Measurements from ENCODE around the gene CYS1. TPM values are rescaled to one million over a fixed set of nuclear protein-coding genes. Genes with fewer than 3 reads are reported as not detected.
"Not testable (repeated sequence)": the region's sequence is repeated elsewhere in the genome, so short reads cannot be mapped to it uniquely, and the experiment has no call there.

Gene CYS1
- total RNA-seq, 2 experiments from 2014 or later = 0.75 TPM; not detected in 1

- DNase-seq = no peak
- no peak for ATAC-seq
- Mint-ChIP-seq H3K36me3 (peaks cover 28% of the 10 kb centered on the region), H3K4me1 (peaks cover 30% of the 10 kb centered on the region), H3K27me3 (no peaks in the 10 kb centered on the region), H3K9me3 (ENCODE audit: low read depth) (no peaks in the 10 kb centered on the region), H3K27ac (peak overlapping the region; percentile 12), H3K4me3 (peak overlapping the region; percentile 13)
- CTCF ChIA-PET = interaction anchor here (0.8 to 12.8 kb wide), 10 partner anchors 22 to 350 kb away, joined by 3 to 84 read pairs (median 4); partner anchors contain the start of gene TAF1B
These were observed 38.8 kb upstream of the CYS1 start for GRCh38 chr2:10119027-10119325.

GRCh38 chr2:10109311-10109710, 29.1 kb upstream of the CYS1 start:
- Mint-ChIP-seq H3K36me3 (peaks cover 8% of the 10 kb centered on the region), H3K4me3 (no peak overlapping the region), H3K9me3 (ENCODE audit: low read depth) (no peaks in the 10 kb centered on the region), H3K4me1 (no peaks in the 10 kb centered on the region), H3K27me3 (no peaks in the 10 kb centered on the region), H3K27ac (no peak overlapping the region)
- CTCF ChIA-PET = interaction anchor here (1.1 to 12.8 kb wide), 3 partner anchors 12 to 36 kb away, joined by 3 to 84 read pairs (median 6); no protein-coding TSS in a partner anchor
- DNase-seq (no peak), ATAC-seq (no peak)

GRCh38 chr2:10104906-10105305, 24.7 kb upstream of the CYS1 start:
- CTCF ChIA-PET = not testable (repeated sequence)

GRCh38 chr2:10103179-10103578, 23.0 kb upstream of the CYS1 start:
- ATAC-seq = no peak

More at GRCh38 chr2:10104906-10105305, 24.7 kb upstream of the CYS1 start:
- not testable (repeated sequence) for H3K9me3 Mint-ChIP-seq (ENCODE audit: low read depth); DNase-seq; ATAC-seq; H3K27me3 Mint-ChIP-seq; H3K27ac Mint-ChIP-seq; H3K36me3 Mint-ChIP-seq; H3K4me3 Mint-ChIP-seq; H3K4me1 Mint-ChIP-seq

DNA sequence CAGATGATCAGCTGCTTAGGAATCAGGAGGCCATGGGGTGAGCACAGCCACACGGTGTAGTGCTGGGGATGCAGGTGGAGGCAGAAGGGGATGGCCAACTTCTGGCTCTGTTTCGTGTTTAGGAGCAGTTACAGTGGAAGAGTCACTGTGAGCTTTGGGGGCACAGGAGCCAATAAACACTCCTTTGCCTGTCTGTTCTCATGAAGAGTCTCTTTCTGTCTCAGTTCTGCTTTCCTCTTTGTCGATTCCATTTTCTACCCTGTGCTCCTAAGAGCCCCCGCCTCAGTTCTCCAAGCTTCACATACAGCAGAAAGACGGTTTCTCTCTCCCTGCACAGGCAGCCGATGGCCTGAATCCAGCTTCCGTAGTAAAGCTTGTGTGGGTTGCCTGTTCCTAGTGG, 21.3 kb upstream of the CYS1 start:
- Mint-ChIP-seq H3K27ac (no peak overlapping the region), H3K9me3 (ENCODE audit: low read depth) (no peaks in the 10 kb centered on the region), H3K4me1 (no peaks in the 10 kb centered on the region), H3K36me3 (no peaks in the 10 kb centered on the region), H3K27me3 (peaks cover 16% of the 10 kb centered on the region), H3K4me3 (no peak overlapping the region)
- no peak for ATAC-seq
- DNase-seq = no peak
- CTCF ChIA-PET = interaction anchor here (0.8 to 2.2 kb wide), 4 partner anchors 10 to 308 kb away, joined by 3 to 12 read pairs (median 6); no protein-coding TSS in a partner anchor

More at GRCh38 chr2:10103179-10103578, 23.0 kb upstream of the CYS1 start:
- Mint-ChIP-seq H3K4me3 (no peak overlapping the region), H3K27ac (no peak overlapping the region), H3K27me3 (peaks cover 6% of the 10 kb centered on the region), H3K9me3 (ENCODE audit: low read depth) (no peaks in the 10 kb centered on the region), H3K4me1 (no peaks in the 10 kb centered on the region), H3K36me3 (peaks cover 8% of the 10 kb centered on the region)
- no peak for DNase-seq
- CTCF ChIA-PET = interaction anchor here (1.1 to 1.4 kb wide), 2 partner anchors 22 to 31 kb away, joined by 3 to 5 read pairs; no protein-coding TSS in a partner anchor

DNA sequence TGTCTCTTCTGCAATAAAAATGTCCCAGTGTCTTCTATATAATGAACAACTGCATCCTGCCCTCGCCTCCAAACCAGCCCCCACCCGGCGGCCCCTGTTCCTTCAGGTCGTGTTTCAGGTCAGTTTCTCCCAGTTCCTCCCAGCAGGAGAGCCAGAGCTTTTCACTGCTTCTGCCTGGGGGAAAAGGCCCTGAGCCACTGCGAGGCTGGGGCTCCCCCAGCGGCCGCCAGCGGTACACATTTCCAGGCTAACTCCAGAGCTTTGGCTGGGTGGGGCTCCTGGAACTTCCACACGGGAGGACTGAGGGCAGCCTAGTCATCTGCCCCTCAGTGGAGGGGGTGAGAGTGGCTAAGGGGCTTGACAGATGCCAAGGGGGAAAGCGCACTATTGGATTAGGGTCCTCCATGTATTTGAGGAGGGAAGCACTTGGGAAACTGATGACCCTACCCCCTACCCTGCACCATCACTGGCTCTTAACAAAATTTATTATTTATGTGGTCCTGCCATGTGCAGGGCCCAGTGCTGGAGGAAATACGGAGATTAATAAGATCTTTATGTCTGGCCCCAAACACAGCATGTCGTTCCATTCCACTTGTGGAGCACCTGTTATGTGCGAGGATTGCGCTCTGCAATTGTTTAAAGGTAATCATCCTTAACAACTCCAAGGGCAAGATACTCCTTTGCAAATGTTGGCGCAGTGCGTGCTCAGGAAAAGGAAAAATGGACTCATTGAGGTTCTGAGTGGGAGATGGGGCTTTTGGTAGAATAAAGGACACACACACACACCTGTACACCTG, 17.3 kb upstream of the CYS1 start:
- Mint-ChIP-seq H3K27me3 (peaks cover 37% of the 10 kb centered on the region), H3K4me3 (no peak overlapping the region), H3K27ac (no peak overlapping the region), H3K4me1 (peaks cover 2% of the 10 kb centered on the region), H3K36me3 (no peaks in the 10 kb centered on the region), H3K9me3 (ENCODE audit: low read depth) (no peaks in the 10 kb centered on the region)
- CTCF ChIA-PET = interaction anchor here (0.9 to 6.8 kb wide), 20 partner anchors 9 to 338 kb away, joined by 3 to 111 read pairs (median 5); partner anchors contain the start of gene CYS1
- DNase-seq (peak; percentile 52), ATAC-seq (peak; percentile 82)

DNA sequence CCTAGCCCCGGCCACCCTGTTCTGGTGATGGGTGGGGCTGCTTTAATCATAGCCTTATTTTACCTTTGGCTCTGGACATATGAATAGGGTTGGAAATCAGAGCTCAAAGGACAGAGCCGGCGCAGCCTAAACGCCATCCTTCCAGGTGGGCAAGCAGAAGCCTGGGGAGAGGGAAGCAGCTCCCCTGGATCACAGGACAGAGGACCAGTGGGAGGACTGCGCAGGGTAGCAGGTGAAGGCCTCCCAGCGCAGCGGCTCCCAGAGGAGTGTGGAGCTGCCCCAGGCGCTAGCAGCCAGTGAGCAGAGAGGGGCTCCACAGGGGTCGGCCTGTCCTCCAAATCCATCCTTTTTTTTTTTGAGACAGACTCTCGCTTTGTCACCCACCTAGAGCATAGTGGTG, 16.4 kb upstream of the CYS1 start:
- no peak for DNase-seq
- H3K27me3 Mint-ChIP-seq = peaks cover 46% of the 10 kb centered on the region
- no peak for ATAC-seq
- no peaks in the 10 kb centered on the region for H3K9me3 Mint-ChIP-seq (ENCODE audit: low read depth)
- peaks cover 5% of the 10 kb centered on the region for H3K36me3 Mint-ChIP-seq
- no peak overlapping the region for H3K27ac Mint-ChIP-seq
- CTCF ChIA-PET = interaction anchor here (0.9 to 6.8 kb wide), 19 partner anchors 8 to 339 kb away, joined by 3 to 111 read pairs (median 5); partner anchors contain the start of gene CYS1
- no peak overlapping the region for H3K4me3 Mint-ChIP-seq
- H3K4me1 Mint-ChIP-seq = peaks cover 8% of the 10 kb centered on the region

GRCh38 chr2:10095175-10095574, 15.0 kb upstream of the CYS1 start:
- H3K27me3 Mint-ChIP-seq = peaks cover 54% of the 10 kb centered on the region
- DNase-seq = no peak

DNA sequence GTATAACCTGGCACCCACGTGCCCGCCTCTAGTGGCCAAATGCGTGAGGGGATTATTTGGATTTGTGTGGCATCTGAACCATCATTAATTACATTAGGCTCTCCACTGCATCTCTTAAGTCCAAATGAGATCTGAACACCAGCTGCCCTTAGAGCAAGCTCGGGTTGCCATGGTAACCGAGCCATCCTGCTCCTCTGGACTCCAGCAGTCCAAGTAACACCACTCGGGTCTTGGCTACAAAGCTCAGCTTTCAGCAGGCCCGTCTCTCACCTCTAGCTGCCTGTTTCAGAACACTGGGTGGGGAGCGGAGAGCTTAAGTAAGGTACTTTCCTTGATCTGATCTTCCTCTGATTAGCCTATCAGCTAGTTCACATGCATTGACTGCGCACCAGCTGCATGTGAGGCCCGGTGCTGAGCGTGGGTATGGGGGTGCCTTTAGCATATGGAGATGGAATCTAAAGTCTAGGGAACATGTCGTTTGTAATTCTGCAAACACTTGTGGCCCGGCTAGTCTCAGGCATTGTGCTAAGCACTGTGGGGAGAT, 14.1 kb upstream of the CYS1 start:
- H3K36me3 Mint-ChIP-seq = peaks cover 8% of the 10 kb centered on the region
- H3K27me3 Mint-ChIP-seq = peaks cover 62% of the 10 kb centered on the region
- H3K27ac Mint-ChIP-seq = no peak overlapping the region
- CTCF ChIA-PET = interaction anchor here (1.2 to 6.8 kb wide), 2 partner anchors 24 to 41 kb away, joined by 4 to 111 read pairs; no protein-coding TSS in a partner anchor
- H3K9me3 Mint-ChIP-seq (ENCODE audit: low read depth) = no peaks in the 10 kb centered on the region
- DNase-seq (no peak), ATAC-seq (no peak)
- peaks cover 11% of the 10 kb centered on the region for H3K4me1 Mint-ChIP-seq
- H3K4me3 Mint-ChIP-seq = no peak overlapping the region

More at GRCh38 chr2:10095175-10095574, 15.0 kb upstream of the CYS1 start:
- Mint-ChIP-seq H3K4me3 (no peak overlapping the region), H3K9me3 (ENCODE audit: low read depth) (no peaks in the 10 kb centered on the region), H3K27ac (no peak overlapping the region), H3K36me3 (peaks cover 8% of the 10 kb centered on the region), H3K4me1 (peaks cover 11% of the 10 kb centered on the region)
- CTCF ChIA-PET = interaction anchor here (1.1 to 6.8 kb wide), 3 partner anchors 16 to 40 kb away, joined by 3 to 111 read pairs (median 4); no protein-coding TSS in a partner anchor
- ATAC-seq = no peak

GRCh38 chr2:10091889-10092244, 11.7 kb upstream of the CYS1 start:
- Mint-ChIP-seq H3K27me3 (peaks cover 67% of the 10 kb centered on the region), H3K4me1 (peaks cover 11% of the 10 kb centered on the region)
- CTCF ChIA-PET = interaction anchor here (0.6 to 9.1 kb wide), 14 partner anchors 9 to 343 kb away, joined by 3 to 117 read pairs (median 6); no protein-coding TSS in a partner anchor
- not testable (repeated sequence) for ATAC-seq; H3K9me3 Mint-ChIP-seq (ENCODE audit: low read depth); H3K4me3 Mint-ChIP-seq; DNase-seq; H3K36me3 Mint-ChIP-seq; H3K27ac Mint-ChIP-seq

- H3K4me3 Mint-ChIP-seq = peak overlapping the region; percentile 50
- ATAC-seq = peak; percentile 64
These were observed 11.1 kb upstream of the CYS1 start for GRCh38 chr2:10091182-10091888.

GRCh38 chr2:10089565-10090190, 9.5 kb upstream of the CYS1 start:
- peaks cover 77% of the 10 kb centered on the region for H3K27me3 Mint-ChIP-seq
- H3K4me1 Mint-ChIP-seq = peaks cover 11% of the 10 kb centered on the region
- ATAC-seq (no peak), DNase-seq (no peak)
- H3K4me3 Mint-ChIP-seq = no peak overlapping the region
- CTCF ChIA-PET = interaction anchor here (0.6 to 9.1 kb wide), 4 partner anchors 8 to 39 kb away, joined by 3 to 117 read pairs (median 3); no protein-coding TSS in a partner anchor
- no peaks in the 10 kb centered on the region for H3K9me3 Mint-ChIP-seq (ENCODE audit: low read depth)
- no peak overlapping the region for H3K27ac Mint-ChIP-seq
- H3K36me3 Mint-ChIP-seq = peaks cover 8% of the 10 kb centered on the region

More at GRCh38 chr2:10091182-10091888, 11.1 kb upstream of the CYS1 start:
- H3K36me3 Mint-ChIP-seq = peaks cover 8% of the 10 kb centered on the region
- H3K27me3 Mint-ChIP-seq = peaks cover 71% of the 10 kb centered on the region
- H3K4me1 Mint-ChIP-seq = peaks cover 11% of the 10 kb centered on the region
- H3K9me3 Mint-ChIP-seq (ENCODE audit: low read depth) = no peaks in the 10 kb centered on the region
- CTCF ChIA-PET = interaction anchor here (0.6 to 9.1 kb wide), 14 partner anchors 8 to 344 kb away, joined by 3 to 117 read pairs (median 6); no protein-coding TSS in a partner anchor
- DNase-seq = peak; percentile 63
- H3K27ac Mint-ChIP-seq = no peak overlapping the region
